ENCODE measurements around the gene PMPCA.

Gene PMPCA

DNA sequence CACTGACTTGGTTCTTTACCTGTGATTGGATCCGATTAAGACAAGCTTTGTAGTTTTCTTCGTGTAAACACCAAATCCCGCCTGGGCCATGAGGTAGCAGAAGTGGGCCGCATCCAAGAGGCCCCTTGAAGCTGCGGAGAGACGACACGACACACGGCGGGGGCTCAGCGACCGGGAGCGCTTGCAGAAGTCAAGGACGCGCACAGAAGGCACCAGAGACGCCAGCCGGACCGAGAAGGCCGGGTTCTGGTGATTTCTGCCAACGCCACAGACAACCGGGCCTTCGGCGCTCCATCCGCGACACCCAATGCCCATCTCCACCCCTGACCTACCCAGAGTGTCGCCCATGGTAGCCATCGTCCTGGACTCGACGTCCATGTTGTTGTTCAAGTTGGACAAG, 49.0 kb downstream of the PMPCA start:
- DNase-seq: no peak

DNA sequence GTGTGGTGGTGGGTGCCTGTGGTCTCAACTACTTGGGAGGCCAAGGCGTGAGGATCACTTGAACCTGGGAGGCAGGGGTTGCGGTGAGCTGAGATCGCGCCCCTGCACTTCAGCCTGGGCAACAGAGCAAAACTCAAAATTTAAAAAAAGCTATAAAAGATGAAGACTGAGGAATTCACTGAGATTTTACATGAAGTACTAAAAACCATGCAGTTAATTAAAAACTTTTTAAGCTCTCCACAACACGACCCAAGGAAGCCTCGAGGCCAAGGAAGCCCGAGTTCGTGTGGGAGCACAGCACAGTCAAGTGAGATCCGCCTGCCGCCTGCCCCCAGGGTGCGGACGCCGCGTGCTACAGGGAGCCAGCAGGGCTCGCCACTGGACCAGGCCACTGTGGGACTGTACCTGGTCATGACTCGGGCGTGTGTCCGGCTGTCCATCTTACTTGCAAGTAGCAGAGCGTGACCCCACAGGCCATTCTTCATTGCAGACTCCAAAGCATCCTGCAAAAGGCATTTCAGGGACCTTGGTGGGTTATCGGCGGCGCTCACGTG, 50.4 kb downstream of the PMPCA start:
- DNase-seq: no peak

- DNase-seq: no peak
Observed at GRCh38 chr9:136462664-136463063, 52.2 kb downstream of the PMPCA start.

GRCh38 chr9:136463578-136463977, 53.1 kb downstream of the PMPCA start:
- no peak for DNase-seq

DNA sequence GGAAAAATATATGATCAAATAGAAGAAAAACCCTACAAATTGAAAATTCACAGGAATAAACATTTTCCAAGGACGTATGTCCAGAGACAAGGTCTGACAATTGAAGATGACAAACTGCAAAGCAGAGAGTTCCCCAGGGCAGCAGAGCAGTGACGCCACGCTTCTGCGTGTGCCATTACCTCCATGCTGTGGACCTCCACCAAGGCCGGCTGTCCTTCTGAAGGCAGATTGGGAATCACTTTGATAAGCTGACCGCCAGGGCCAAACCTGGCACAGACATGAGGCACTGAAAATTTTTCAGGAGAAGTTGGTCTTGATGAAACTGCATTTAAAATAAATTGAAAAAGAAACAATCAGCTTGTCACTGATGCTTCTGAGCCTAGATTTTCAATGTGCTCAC, 53.8 kb downstream of the PMPCA start:
- DNase-seq: no peak

DNA sequence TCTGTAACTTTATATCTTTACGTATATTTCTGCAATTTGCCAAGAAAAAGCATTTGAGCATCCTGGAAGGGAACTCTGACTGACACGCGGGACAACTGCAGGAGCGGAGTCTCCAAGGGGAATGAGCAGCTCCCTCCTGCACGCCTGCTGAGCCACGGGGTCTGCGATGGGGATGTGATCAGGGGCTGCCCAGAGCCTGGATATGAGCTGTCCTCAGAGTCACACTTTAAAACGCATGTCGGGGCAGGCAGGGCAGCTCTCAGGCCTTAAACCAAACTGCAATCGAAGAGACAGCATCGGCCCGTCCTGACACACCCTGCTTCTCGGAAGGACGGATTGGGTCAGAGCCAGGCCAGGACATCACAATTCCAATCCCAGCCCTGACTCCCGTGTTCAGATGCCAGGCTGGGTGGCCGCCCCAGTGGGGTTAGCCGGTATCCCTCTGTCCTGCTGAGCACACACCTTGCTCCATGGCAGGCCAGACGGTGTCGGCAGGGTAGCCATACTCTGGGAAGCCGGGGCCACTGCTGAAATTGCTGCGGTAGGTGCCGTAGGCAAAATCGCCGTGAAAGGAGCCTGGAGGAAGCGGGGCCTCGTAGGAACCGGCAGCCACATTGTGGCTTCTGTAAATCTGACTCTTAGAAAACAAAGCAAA, 55.2 kb downstream of the PMPCA start:
- no peak for DNase-seq

DNA sequence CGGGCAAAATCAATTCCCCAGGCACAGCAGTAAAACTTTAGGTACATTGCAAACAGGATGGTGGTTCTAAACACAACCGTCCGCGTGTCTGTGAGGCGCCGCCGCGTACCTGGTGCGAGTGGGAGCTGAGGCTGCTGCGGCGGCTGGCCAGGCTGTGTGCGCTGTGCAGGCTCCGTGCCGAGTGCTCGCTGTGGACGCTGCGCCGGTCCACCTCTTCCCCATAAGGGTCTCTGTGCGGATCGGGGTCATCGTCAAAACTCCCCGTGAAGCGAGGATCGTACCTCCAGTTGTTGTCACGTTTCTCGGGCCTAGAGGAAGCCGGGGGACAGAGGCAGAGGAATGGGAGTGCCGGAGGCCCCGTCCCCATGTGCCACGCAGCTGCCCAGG, 55.7 kb downstream of the PMPCA start:
- DNase-seq: no peak

DNA sequence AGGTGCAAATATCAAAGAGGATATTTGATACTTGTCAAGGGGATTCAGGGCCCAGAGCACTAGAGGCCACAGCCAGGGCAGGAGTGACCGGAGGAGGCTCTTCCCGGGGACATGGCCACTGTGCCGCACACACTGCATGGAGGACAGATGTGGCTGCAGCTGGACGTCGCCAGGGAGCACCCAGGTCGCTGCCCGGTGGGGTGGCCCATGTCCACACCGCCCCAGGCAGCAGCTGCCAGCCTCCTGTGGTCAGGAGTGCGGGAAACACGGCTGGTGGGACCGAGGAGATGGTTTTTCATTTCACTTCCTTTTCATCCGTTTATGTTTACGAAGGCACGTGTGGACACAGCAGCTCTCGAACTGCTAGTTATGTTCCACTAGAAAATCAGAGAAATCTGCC, 57.3 kb downstream of the PMPCA start:
- no peak for DNase-seq

DNA sequence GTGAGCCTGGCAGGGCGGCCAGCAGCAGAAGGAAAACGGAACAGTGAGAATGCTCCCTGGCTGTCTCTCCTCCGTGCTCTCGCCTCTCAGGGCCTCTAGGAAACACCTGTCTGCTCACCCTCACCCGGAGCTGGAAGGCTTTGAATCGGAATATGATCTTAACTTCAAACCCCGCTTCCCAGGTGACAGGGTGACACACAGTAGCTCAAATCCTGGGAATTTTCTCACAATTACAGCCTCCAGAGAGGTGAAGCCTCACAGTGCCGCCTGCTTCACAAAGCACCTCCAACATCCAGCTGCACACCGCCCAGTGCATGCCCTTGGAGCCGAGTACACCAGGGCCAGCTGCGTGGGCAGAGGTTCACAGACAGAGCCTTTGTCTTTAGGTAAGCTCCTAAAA, 59.9 kb downstream of the PMPCA start:
- DNase-seq: no peak

DNA sequence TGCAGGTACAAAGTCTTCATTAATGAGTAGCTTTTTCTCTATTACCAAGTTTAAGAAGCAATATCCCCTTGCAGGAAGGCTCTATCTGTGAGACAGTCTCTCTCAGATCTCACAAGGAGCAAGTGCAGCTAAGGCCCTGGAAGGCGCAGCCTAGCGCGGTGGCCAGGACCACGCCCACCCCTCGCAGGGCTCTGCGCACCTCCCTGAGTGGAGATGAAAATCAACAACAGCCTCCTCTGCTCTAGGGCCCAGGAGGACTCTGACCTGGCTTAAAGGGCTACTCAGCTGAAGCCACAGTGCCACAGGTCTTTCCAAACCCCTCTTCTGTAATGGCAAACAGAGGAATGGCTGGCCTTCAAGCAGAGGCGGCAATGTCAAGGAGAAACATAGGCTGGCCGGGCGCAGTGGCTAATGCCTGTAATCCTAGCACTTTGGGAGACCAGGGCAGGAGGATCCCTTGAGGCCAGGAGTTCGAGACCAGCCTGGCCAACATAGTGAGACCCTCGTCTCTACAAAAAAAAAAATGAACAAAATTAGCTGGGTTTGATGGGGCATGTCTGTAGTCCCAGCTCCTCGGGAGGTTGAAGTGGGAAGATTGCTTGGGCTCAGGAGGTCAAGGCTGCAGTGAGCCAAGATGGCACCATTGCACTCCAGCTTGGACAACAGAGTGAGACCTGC, 60.5 kb downstream of the PMPCA start:
- no peak for DNase-seq

DNA sequence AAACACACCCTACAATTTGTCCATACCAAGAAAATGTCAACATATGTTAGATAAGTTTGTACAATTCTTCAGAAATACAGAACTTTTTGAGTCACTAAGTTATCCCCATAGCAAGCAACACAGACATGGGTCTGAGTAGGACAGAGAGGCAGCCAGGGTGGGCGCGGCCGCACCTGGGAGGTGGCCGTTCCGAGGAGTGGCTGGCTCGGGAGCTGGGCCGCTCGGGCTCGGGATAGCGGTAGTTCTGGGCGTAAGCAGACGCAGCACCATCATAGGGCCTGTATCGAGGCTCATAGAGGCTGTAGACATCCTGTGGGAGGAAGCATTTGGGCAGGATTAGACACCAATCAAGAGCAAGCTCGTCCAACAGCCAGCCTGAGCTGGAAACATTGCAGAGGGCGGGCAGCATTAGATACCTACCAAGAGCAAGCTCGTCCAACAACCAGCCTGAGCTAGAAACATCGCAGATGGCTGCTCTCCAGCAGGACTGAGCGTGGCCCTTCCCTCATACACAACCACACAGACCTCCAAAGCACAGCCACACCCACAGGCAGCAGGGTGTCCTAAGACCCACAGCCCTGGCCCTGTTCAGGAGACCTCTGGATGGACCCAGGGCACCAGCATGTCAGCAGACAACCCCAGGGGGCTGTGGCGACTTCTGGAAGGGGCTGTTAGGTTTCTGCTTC, 61.5 kb downstream of the PMPCA start:
- DNase-seq: no peak

DNA sequence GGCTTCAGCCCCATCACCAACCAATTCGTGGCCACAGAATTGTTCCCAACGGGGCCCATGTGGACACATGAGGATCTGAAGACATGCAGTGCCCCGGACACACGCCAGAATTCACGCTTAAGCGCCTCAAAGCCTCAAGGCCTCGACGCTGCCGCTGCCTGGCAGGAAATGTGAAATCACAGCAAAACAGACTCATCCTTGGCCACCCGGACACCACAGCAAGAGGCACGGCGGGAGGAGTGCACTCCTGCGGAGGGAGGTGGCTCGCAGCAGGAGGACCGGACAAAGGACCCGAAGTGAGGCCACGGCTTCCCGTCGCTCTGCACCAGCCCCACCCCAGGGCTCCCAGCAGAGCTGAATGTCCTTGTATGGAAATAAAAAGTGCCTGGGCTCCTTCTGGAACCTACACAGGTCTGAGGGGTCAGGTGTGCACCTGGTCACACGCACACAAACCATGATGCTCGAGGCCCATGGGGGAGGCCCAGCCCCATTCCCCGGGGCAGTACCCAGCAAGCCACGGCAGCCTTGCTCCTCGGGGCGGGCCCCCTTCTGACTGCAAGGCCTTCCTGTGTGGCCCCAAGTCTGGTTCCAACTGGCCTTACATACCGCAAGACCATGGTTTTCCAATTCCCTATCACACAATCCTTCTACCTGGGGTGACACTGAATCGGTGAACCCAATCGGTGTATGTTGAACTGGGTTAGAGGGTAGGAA, 62.3 kb downstream of the PMPCA start:
- no peak for DNase-seq

GRCh38 chr9:136473354-136473721, 62.9 kb downstream of the PMPCA start:
- DNase-seq: no peak
